Parathyroid adenoma (tissue), 2 donors: Measurements from ENCODE around the gene MAML2.

Experiments
- H2AFZ ChIP-seq: fragments of 300-600 bp; sonication (generic); one replicate; pipeline ENCODE4 v1.7.0; 2017; ENCODE audit warnings: antibody characterized with exemption, mild to moderate bottlenecking
- H3K27ac ChIP-seq: fragments of 300-600 bp; sonication (generic); one replicate; pipeline ENCODE4 v1.7.0; 2017
- H3K27me3 ChIP-seq: fragments of 300-600 bp; sonication (generic); one replicate; pipeline ENCODE4 v1.7.0; 2017; ENCODE audit warnings: low read length; ENCODE audit not compliant: control insufficient read depth, insufficient read depth
- H3K36me3 ChIP-seq: fragments of 300-600 bp; sonication (generic); one replicate; pipeline ENCODE4 v1.7.0; 2017; ENCODE audit warnings: low read length; ENCODE audit not compliant: control insufficient read depth, insufficient read depth
- H3K4me1 ChIP-seq: fragments of 300-600 bp; sonication (generic); one replicate; pipeline ENCODE4 v1.7.0; 2017; ENCODE audit warnings: control low read depth
- H3K4me2 ChIP-seq: fragments of 300-600 bp; sonication (generic); one replicate; pipeline ENCODE4 v1.7.0; 2017; ENCODE audit warnings: low read length
- H3K4me3 ChIP-seq: fragments of 300-600 bp; sonication (generic); one replicate; pipeline ENCODE4 v1.7.0; 2017; ENCODE audit warnings: low read depth, low read length
- H3K79me2 ChIP-seq: fragments of 300-600 bp; sonication (generic); one replicate; pipeline ENCODE4 v1.7.0; 2017; ENCODE audit warnings: control low read depth
- H3K9ac ChIP-seq: fragments of 300-600 bp; sonication (generic); one replicate; pipeline ENCODE4 v1.7.0; 2017; ENCODE audit warnings: mild to moderate bottlenecking
- H3K9me3 ChIP-seq: fragments of 300-600 bp; sonication (generic); one replicate; pipeline ENCODE4 v1.7.0; 2017; ENCODE audit warnings: low read length; ENCODE audit not compliant: control insufficient read depth
- CTCF ChIP-seq: fragments of 300-600 bp; sonication (generic); IDR thresholded peaks from one replicate; pipeline ENCODE4 v1.7.0; 2017; ENCODE audit warnings: antibody characterized with exemption, mild to moderate bottlenecking
- donor health status: primary hyperparathyroidism.

The MAML2 gene

GRCh38 chr11:95968585-95968984 lies 374.4 kb downstream of the MAML2 start:
- H3K36me3 ChIP-seq, result no peaks in the 10 kb centered on the region
- no peak overlapping the region for H3K4me2 ChIP-seq
- no peak overlapping the region for H2AFZ ChIP-seq
- no peak overlapping the region for H3K4me3 ChIP-seq
- H3K9ac ChIP-seq, result no peak overlapping the region
- no peak overlapping the region for H3K27ac ChIP-seq
- no peak for TF ChIP-seq CTCF
- no peaks in the 10 kb centered on the region for H3K4me1 ChIP-seq
- H3K27me3 ChIP-seq, result no peaks in the 10 kb centered on the region
- H3K79me2 ChIP-seq, result no peaks in the 10 kb centered on the region
- no peaks in the 10 kb centered on the region for H3K9me3 ChIP-seq

GRCh38 chr11:95964281-95964680 lies 378.7 kb downstream of the MAML2 start:
- H3K9ac ChIP-seq, result no peak overlapping the region
- H3K4me2 ChIP-seq, result no peak overlapping the region
- H3K79me2 ChIP-seq, result no peaks in the 10 kb centered on the region
- no peaks in the 10 kb centered on the region for H3K9me3 ChIP-seq
- H3K4me1 ChIP-seq, result no peaks in the 10 kb centered on the region
- no peaks in the 10 kb centered on the region for H3K27me3 ChIP-seq
- H3K4me3 ChIP-seq, result no peak overlapping the region
- H3K36me3 ChIP-seq, result no peaks in the 10 kb centered on the region
- TF ChIP-seq CTCF, result no peak
- no peak overlapping the region for H2AFZ ChIP-seq
- no peak overlapping the region for H3K27ac ChIP-seq

- Histone ChIP-seq H3K36me3 (no peaks in the 10 kb centered on the region), H3K27ac (no peak overlapping the region), H3K27me3 (no peaks in the 10 kb centered on the region), H3K4me2 (no peak overlapping the region), H3K9me3 (no peaks in the 10 kb centered on the region), H3K4me3 (no peak overlapping the region), H3K9ac (no peak overlapping the region), H3K4me1 (no peaks in the 10 kb centered on the region), H2AFZ (no peak overlapping the region), H3K79me2 (no peaks in the 10 kb centered on the region)
- TF ChIP-seq CTCF, result no peak
Measured at GRCh38 chr11:95961758-95962157, 381.2 kb downstream of the MAML2 start.

- Histone ChIP-seq H3K36me3 (no peaks in the 10 kb centered on the region), H3K9me3 (no peaks in the 10 kb centered on the region), H3K79me2 (no peaks in the 10 kb centered on the region), H3K4me3 (no peak overlapping the region), H3K4me1 (no peaks in the 10 kb centered on the region), H2AFZ (no peak overlapping the region), H3K27ac (no peak overlapping the region), H3K4me2 (no peak overlapping the region), H3K27me3 (no peaks in the 10 kb centered on the region), H3K9ac (no peak overlapping the region)
- TF ChIP-seq CTCF, result no peak
Measured at GRCh38 chr11:95950905-95951304, 392.1 kb downstream of the MAML2 start.

- Histone ChIP-seq H3K4me3 (no peak overlapping the region), H3K79me2 (no peaks in the 10 kb centered on the region), H3K9me3 (no peaks in the 10 kb centered on the region), H3K27me3 (no peaks in the 10 kb centered on the region), H3K4me2 (no peak overlapping the region), H3K27ac (no peak overlapping the region), H3K36me3 (no peaks in the 10 kb centered on the region), H3K9ac (no peak overlapping the region), H2AFZ (no peak overlapping the region), H3K4me1 (no peaks in the 10 kb centered on the region)
- TF ChIP-seq CTCF, result no peak
Measured at GRCh38 chr11:95948637-95949036, 394.4 kb downstream of the MAML2 start.
